GM18517 (cell line): ENCODE results near the gene CALML4.
"Not testable (repeated sequence)": the region's sequence is repeated elsewhere in the genome, so short reads cannot be mapped to it uniquely, and the experiment has no call there.

Source experiments
- ATAC-seq: cut with Tn5 transposase; IDR thresholded peaks from one replicate; pipeline ENCODE4 v1.9.1; 2021; ENCODE audit warnings: mild to moderate bottlenecking, moderate library complexity; ENCODE audit not compliant: unreplicated experiment

Gene CALML4, protein sequence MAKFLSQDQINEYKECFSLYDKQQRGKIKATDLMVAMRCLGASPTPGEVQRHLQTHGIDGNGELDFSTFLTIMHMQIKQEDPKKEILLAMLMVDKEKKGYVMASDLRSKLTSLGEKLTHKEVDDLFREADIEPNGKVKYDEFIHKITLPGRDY

GRCh38 chr15:68204776-68205557, at the start of gene CALML4:
TSS of gene CALML4 (minus strand) at chr15:68205332. CDS start at chr15:68205247, 85 bp downstream.
- ATAC-seq, result no peak

GRCh38 chr15:68252925-68253534, 47.9 kb upstream of the CALML4 start:
- ATAC-seq, result no peak

GRCh38 chr15:68249058-68249713, 44.1 kb upstream of the CALML4 start:
- ATAC-seq, result no peak

GRCh38 chr15:68244235-68244634, 39.1 kb upstream of the CALML4 start:
- ATAC-seq, result no peak

DNA sequence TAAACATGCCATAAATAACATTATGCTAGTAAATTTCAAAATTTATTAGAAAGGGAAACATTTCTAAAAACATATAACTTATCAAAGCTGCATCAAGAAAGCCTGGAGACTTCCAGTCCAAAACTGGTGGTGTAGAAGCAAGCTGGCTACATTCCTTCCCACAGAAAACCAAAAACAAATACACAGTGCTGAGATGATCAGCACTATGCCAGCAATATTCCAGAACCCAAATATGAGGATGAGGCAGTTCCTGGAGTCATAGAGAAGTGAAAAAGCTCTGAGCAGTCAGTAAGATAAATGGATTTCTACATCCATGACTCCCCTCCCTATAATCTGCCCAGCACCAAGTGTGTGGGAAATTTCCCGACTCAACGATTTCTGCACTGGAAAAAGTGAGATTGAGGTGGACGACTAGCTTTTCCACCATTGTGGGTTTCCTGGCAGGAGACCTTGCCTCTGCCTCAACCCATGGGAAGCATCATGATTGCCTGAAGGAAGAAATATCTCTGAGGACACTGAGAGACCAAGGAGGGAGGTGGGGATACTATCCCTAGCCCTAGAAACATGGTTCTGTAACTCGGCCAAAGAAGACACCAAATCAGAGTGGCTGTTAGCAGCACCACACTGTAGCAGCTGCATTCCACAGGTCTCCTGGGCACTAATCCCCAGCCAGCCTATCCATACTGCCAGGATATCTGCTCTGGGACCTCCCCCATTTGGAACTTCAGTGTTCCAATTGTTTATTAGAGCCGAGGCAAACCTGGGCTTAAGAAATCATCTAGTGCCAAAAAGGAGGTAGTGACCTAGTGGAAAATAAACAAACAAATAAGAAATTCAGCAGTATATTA, 36.2 kb upstream of the CALML4 start:
- ATAC-seq, result no peak

DNA sequence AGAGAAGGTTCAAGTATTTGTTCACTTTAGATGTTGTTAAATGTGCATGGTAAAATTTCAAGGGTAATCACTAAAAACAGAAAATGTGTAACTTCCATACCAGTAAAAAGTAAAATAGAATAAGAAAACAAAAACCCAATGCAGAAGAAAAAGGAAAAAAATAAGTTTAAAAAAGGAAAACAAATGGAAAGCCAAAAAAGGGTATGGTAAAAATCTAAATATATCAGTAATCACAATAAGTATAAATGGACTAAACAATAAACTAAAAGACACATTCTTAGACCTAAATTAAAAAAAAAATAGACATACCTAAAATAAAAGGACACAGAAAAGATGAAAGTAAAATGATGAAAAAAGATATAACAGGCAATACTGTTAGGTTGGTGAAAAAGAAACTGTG, 33.9 kb upstream of the CALML4 start:
- no peak for ATAC-seq

DNA sequence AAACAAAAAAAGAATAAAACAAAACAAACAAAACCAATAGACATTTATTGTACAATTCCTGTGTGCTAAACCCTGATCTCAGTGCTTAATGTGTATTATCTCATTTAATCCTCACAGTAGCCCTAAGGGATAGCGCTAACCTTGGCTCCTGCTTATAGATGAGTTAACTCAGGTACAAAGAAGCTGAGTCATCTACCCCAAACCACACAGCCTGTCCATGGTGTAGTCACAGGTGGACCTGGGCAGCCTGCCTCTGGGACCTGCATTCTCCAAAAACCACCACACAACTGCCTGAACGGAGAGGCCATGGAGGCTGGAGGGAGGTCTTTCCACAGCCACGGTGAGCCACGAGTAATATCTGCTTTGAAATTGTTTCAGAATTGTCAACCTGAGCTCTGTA, 29.9 kb upstream of the CALML4 start:
- ATAC-seq, result no peak

- not testable (repeated sequence) for ATAC-seq
Observed at GRCh38 chr15:68234520-68234919, 29.4 kb upstream of the CALML4 start.

DNA sequence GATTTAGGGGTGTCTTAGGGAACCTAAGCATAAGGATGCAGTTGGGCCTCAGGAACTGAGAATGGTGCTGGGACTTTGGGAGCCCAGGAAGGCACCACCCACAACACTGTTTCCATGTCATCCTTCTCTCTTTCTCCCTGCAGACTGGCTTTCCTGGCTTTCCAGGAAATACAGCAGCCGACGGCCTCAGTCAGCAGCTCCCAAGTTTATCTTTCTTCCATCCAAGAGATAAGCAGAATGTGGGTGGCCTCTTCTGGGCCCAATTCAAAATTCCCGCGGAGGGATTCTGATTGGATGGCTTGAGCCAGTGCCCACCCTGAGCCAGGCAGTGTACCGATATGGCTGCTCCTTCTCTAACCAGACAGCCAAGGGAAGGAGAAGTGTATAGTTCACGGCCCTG, 28.9 kb upstream of the CALML4 start:
- ATAC-seq, result no peak

DNA sequence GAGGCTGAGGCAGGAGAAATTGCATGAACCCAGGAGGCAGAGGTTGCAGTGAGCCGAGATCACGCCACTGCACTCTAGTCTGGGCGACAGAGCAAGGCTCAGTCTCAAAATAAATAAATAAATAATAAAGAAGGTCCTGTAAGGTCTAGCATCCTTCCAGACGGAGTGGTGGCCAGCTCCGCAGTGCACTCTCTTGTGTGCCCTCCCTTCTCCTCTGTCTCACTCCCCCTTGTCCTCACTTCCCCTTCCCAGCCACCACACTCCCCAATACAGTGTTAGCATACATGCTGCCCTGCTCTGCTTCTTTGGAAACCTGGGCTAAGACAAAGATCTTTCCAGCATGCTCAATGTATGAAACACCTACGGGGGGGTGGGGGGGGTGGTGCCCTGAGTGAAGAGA, 27.8 kb upstream of the CALML4 start:
- no peak for ATAC-seq

DNA sequence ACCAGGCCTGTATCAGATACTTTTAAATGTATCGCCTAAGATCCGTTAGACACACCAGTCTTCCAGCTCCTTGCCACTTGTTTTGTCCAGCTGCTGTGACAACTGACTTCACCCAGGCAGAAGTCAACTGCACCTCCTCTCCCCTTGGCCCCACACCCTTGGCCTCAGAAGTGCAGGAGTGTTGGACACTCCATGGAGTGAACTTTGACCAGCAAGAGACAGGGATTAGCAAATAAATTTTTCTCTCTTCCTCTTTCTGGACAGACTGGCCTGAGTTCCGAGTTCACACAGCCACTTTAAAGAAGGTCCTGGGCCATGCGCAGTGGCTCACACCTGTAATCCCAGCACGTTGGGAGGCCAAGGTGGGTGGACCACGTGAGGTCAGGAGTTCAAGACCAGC, 27.3 kb upstream of the CALML4 start:
- ATAC-seq, result no peak

- ATAC-seq, result no peak
Observed at GRCh38 chr15:68231102-68231818, 26.1 kb upstream of the CALML4 start.

DNA sequence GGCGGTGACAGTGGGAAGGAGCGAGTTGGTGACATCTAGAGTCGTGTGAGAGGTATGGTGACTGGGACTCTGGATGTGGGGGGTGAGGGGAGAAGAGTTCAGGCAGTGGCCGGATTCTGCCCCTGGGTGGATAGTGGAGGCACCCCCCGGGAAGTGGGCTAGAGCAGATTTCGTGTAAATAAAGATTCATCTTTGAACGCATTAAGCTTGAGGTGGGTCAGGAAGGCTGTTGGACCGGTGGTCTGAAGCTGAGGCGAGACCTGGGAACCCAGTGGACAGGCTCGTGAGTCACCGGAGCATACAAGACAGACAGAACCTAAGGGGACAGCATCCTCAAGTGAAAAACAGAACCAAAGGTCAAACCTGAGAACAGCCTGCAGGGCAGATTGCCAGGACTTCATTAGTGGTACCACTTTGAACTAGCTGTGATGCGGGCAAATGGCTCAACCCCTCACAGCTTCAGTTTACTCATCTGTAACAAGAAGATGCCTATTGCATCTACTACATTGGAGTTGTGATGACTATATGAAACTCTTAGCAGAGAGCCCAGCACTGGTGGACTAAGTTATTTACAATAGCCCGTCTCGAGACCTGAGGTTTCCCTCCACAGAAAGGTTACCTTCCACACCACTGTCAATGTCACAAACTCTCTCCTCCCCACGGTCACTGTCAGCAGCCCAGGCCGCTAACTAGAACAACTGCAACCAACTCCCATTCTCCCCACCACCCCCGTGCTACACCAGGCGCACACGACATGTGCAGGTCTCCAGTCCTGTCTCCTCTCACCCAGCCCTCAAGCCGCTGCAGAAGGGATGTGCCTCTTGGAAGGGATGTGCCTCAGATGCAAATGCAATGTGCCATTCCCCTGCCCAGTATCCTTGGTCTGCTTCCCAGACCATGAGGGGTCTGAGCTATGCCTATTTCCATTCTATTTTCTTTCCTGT, 25.3 kb upstream of the CALML4 start:
- no peak for ATAC-seq

DNA sequence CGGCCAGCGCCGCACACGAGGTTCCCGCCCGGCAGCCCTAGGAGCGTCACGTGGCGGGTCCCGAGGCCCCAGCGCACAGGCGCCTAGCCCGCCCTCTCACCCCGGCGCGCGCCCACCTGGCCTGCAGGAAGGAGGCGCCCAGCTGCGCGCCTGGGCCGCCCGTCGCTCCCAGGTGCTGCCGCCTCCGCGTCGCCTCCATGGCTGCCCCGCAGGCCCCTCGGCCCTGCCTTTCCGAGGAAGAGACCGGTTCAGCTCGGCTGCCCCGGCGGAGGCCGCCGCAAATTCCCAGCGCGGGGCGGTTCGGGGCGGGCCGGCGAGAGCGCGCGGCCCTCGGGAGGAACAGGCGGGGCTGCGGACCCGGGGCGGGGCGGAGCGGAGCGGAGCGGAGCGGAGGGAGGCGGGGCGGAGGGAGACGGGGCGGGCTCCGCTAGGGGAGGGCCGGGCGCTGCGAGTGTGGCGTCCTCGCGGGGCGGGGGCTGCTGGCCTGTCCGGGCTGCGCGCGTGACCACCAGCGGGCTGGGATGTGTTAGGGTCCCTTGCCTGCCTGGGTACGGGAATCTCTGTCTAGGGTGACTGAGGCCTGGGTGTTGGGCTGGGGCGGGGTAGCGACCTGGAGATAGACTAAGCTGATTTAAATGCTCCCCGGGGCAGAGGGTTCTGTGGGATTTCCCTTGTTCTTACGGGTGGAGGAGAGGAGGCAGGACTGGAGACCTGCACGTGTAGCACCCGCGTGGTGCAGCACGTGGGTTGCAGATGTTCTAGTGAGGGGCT, 24.4 kb upstream of the CALML4 start, which contains the start of gene CLN6:
CLN6 (minus strand) TSS at position 343 of the 771 bp plus-strand sequence; CDS start at position 199, 144 bp downstream.
- peak; percentile 62 for ATAC-seq

DNA sequence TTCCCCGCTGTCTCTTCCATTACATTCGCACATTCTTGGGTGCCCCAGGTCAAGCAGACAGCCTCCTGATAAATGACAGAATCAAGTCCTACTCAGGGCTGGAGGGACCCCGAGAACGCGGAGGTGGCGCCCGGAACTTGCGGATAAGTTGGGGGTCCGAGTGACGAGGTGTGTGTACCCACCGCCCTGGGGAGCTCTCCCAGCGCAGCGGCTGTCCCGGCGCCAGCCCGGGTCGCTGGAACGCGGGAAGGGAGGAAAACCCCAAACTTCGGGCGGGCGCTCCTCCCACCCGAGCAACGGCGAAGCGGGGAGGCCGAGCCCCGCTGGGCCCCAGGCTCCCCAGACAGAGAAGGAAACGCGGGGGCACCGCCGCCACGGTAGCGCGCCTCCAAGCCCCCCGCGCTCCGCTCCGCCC, 23.8 kb upstream of the CALML4 start:
- ATAC-seq, result peak; percentile 10

DNA sequence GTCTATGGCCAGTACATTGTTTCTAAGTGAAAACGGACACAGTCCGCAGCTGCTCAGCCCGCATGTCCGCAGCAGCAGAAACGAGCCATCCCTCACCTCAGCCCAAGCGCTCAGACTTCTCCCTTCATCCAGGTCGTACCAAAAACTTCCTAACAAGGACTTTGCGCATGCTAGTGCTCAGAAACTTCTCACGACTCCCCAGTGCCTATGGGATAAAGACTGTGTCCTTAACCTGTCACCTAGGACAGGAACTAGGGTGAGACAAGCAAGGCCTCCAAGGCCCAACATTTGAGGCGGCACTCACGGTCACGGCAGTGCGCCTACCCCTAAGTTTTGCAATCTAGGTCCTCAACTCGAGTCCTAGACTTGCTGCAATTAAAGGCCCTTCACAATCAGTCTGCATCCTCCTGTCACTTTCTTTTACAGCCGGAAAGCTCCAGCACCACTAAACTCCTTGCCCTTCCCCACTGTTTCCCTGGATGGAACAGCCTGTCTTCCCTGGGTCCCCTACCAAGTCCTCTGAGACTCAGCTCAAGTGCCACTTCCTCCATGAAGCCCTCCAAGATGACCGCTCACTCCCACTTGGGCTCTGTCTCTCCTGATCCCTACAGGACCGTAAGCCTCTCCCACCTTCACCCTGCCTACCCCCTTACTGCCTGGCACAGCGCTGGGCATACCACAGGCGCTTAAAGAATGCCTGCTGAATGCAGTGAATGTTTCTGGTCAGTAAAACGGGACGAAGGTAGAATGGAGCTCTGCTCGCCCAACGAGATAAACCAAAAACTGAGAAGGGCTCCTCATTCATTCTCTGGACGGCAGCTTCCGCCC, 23.2 kb upstream of the CALML4 start:
- ATAC-seq, result no peak

DNA sequence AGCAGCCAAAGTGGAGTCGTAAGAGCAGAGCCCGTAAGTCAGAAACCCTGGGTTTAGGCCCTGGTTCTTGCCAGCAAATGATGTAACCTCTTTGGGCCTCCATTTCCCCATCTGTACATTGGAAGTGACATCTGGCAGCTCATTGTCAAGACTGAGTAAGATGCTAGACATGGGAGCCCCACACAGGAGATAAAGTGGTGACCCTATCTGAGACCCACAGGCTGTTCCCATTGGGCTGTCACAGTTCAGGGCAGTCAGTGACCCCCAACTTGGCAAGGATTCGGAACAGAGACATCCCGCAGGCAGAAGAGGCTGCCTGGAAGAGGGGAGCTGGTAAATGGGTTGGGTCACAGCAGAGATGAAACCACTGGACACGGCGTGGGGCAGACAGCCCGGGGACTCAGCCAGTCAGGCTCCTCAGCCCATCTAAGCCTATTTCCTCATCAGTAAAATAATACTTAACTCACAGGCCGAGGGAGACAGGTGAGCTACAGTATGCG, 22.6 kb upstream of the CALML4 start:
- ATAC-seq, result no peak
